Panc1 (cell line): ENCODE data around the gene DCLRE1C.

Experiments
- CTCF ChIP-seq: fragments of 450-650 bp; IDR thresholded peaks from 2 replicates; pipeline ENCODE4 v1.5.1; 2017; ENCODE audit warnings: mild to moderate bottlenecking
- POLR2AphosphoS5 ChIP-seq: IDR thresholded peaks from 2 replicates; pipeline ENCODE4 v1.6.1; 2012; ENCODE audit warnings: mild to moderate bottlenecking, low read depth, low read length, moderate library complexity
- SIN3A ChIP-seq: IDR thresholded peaks from 2 replicates; pipeline ENCODE4 v1.6.1; 2012; ENCODE audit warnings: low read depth, mild to moderate bottlenecking, low read length, moderate library complexity, borderline replicate concordance; ENCODE audit not compliant: insufficient read depth
- TF ChIP-seq, protein P1 (sequence below), 2 experiments: IDR thresholded peaks; 2 replicates each; pipeline ENCODE4 v1.6.1; 2011 to 2012; ENCODE audit warnings: low read depth in 2 of 2, control low read depth in 1 of 2, low read length in 1 of 2, mild to moderate bottlenecking in 1 of 2, moderate library complexity in 1 of 2; ENCODE audit not compliant: insufficient read depth in 1 of 2

- TF ChIP-seq SIN3A (no peak), CTCF (no peak), POLR2AphosphoS5 (no peak)
- TF ChIP-seq, protein P1, sequence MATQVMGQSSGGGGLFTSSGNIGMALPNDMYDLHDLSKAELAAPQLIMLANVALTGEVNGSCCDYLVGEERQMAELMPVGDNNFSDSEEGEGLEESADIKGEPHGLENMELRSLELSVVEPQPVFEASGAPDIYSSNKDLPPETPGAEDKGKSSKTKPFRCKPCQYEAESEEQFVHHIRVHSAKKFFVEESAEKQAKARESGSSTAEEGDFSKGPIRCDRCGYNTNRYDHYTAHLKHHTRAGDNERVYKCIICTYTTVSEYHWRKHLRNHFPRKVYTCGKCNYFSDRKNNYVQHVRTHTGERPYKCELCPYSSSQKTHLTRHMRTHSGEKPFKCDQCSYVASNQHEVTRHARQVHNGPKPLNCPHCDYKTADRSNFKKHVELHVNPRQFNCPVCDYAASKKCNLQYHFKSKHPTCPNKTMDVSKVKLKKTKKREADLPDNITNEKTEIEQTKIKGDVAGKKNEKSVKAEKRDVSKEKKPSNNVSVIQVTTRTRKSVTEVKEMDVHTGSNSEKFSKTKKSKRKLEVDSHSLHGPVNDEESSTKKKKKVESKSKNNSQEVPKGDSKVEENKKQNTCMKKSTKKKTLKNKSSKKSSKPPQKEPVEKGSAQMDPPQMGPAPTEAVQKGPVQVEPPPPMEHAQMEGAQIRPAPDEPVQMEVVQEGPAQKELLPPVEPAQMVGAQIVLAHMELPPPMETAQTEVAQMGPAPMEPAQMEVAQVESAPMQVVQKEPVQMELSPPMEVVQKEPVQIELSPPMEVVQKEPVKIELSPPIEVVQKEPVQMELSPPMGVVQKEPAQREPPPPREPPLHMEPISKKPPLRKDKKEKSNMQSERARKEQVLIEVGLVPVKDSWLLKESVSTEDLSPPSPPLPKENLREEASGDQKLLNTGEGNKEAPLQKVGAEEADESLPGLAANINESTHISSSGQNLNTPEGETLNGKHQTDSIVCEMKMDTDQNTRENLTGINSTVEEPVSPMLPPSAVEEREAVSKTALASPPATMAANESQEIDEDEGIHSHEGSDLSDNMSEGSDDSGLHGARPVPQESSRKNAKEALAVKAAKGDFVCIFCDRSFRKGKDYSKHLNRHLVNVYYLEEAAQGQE (IDR thresholded peaks at IDR 0.05; ENCODE audit: insufficient read depth in 1 of 2, low read depth in 2 of 2, low read length in 1 of 2), result no peak
These were observed 384 bp downstream of the DCLRE1C start for GRCh38 chr10:14953424-14954000.
